Right hindlimb (tissue), 1 donor: ENCODE measurements around the gene ATP2A2.
A peak's percentile ranks its signal among the peaks of the same experiment; 100 is the strongest.

Experiments used
- DNase-seq: peaks from one replicate; pipeline ENCODE4 v3.0.0-alpha.2; 2018

Gene ATP2A2

DNA sequence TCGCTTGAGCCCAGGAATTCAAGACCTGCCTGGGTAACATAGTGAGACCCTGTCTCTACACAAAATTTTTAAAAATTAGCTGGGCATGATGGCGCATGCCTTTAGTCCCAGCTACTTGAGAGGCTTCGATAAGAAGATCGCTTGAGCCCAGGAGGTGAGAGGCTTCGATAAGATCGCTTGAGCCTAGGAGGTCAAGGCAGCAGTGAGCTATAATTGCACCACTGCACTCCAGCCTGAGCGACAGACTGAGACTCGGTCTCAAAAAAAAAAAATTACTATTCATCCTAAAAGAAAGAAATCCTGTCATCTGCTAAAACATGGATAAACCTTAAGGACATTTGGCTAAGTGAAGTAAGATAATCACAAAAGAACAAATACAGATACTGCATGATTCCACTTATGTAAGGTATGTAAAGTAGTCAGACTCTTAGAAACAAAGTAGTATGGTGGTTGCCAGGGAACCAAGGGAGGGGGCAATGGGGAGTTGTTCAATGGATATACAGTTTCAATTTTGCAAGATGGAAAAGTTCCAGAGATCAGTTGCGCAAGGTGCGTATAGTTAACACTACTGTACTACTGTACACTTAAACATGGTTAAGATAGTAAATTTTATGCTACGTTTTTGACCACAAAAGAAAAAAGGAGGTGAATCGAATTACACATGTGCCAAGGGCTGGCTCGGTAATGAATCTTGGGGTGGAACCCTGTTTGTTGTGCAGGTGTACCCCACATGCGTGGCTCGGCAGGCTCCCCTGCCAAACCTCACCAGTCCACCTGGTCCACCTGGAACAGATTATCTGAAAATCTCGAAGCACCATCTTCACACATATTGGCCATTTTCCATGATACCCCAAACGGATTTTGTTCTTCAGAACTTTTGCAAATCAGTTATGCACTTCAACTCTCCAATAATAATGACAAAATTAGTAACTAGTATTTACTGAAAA is 18.3 kb upstream of the ATP2A2 start:
- no peak for DNase-seq

DNA sequence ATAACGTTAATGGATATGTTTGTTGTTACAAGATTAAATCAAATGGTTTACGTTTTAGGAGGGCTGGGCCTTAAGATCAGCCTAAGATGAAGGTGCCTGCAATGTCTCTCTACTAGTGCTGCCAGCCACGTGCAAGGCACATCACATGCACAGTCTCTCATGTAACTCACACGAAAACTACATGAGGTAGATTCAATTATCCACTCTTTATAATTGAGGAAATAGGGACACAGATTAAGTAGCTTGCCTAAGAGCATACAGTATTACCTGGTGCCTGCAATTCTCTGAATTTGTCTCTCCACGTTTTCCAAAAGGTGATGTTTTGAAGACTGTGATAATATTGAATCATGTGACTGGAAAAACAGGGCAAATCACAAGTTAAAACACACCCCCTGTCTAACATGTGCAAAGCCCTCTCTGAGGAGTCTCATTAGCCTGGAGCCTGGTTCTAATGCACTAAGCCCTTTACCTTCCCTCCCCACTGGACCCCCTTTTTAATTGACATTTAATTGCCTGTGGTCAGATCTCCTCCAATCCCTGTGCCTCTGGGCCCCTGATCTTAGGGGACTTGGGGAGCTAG is 14.6 kb upstream of the ATP2A2 start:
- no peak for DNase-seq

DNA sequence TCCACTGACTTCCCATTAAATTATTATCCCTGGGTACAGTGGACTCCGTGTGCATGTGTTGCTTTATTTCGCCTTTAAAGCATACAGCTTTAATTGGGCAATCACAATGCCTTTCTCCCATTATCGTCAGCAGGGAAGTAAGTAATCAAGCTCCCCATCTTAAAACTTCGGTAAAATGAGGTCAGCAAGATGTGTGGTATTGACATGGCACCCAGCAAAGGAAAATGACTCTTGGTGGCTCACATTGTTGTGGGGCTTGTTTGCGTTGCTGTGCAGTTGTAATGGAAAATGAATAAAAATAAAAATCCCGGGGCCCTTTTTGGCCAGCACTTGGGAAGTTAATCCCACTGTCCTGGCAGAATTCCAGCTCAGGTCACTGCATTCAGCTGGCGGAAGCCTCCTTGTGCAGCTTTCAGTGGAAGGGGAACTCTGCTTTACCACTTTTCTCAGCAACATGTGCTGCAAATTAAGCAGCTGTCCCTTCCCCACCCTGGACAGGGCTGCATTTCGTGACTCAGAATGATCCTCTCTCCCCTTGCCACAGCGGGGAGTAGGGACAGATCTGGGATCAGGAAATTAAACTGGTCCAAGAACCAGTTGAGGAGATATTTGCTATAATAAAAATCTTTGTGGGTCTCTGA is 13.9 kb upstream of the ATP2A2 start:
- DNase-seq: peak; percentile 91

DNA sequence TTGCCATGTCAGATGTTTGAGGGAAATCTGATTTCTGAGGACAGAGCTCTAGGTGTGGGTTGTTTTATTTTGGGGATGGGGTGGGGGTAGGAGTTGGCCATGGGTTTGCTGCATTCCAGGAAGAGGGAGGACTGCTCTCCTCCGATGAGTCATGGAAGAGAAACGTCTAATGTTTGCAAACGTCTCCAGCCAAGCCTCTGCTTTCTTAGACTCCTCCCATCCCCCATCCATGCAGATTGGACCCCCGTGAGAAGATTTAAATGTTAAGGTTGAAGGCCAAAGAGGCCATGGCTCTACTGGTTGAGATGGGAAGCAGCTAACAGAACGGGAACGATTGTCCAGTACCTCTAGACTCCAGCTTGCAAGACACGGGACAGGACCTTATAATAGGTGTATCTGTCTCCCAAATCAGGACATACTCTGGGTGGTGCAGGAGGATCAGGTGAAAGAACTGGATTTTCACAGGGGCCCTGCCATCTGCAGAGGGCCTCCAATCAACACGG is 11.4 kb upstream of the ATP2A2 start:
- peak; percentile 55 for DNase-seq

DNA sequence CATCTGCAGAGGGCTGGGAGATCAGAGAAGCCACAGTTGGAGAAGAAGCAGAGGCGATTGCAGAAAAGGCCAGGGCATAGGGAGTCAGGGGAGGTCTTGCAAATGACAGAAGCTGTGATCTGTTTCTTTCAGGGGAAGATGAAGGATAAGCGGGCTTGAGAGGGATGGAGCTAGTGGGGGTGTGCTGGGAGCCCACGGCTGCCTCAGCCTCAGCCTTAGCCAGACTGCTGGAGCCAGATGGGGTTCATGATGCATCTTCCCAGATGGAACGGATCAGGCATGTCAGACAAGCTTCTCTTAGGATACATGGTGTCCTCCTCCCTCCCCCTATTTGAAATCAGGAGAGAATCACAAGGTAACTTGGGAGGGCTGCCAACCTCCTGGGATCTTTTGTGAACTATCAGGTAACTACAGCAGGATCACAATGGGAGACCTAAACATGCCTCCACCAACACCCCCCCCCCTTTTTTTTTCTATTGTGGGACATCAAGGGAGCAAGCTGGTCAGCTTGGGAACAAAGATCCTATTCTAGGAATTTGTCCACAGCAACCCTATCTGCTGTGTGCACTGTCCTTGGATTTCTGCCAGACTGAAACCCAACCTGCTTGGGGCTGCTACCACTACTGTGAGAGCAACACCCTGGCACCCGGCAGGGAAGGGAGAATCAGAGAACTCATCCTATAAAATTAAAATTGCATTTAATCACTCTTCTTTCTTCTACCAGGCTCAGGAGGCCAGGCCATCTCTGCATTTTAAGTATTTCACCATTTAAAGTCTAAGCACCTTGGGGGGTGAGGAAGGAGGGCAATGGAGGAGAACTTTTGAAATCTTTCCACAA is 10.7 kb upstream of the ATP2A2 start:
- peak; percentile 72 for DNase-seq

DNA sequence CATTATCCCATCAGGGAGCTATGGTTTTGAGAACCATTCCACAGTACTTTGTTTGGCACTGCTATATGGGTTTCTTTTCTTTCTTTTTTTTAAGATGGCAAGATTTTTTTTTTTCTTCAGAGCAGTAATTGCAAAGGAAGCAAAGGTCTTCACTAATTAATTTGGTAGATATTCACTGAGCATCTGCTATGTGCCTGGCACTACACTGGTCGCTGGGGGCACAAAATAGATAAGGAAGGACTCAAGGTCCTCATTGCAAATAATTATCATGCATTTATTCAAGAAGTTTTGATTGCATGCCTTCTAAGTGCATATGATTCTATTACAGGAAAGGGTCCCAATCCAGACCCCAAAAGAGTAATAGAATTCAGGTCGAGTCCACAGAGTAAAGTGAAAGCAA is 10.0 kb upstream of the ATP2A2 start:
- no peak for DNase-seq

DNA sequence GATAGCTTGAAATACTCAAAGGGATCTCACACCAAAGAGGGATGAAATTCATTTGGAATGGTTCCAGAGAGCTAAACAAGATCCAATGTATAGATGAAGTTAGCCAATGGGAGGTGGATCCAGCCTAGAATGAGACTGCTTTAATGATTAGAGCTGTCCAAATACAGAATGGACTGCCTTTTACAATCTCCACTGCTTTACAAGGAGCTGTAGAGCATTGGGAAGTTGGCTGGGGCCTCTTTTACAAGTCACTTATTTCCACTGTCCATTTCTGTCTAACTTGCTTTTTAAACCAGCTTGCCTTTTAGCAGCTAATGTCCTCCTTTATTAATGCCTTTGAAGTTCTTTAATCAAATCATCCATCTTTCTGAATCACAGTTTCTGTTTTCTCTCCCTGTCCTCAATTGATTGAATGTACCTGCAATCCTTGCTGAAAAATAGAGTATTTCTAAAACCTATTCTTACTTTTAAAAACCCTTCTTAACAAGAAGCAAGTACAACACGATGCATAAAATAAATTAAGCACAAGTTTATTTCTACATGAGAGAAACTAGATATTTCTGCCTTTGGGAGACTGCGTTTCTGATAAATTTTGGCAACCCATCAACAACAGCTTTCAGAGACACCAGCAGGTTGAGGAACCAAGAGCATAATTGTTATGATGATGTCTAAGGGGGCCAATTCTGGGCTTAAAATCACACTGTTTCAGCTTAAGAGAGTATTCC is 3.4 kb upstream of the ATP2A2 start:
- DNase-seq: no peak

DNA sequence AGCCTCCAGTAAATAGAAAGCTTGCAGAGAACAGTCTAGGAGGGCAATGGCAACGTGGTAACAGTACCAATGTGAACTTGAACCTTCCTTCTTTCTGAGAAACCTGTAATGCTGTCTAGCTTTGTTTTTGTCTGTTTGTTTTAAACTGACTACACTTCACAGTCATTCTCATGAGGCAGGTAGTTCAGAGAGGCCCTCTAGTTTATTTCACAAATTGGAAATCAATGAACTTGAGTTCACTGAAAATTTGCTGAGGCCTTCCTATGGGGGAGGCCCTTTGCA is 2.9 kb upstream of the ATP2A2 start:
- DNase-seq: no peak

DNA sequence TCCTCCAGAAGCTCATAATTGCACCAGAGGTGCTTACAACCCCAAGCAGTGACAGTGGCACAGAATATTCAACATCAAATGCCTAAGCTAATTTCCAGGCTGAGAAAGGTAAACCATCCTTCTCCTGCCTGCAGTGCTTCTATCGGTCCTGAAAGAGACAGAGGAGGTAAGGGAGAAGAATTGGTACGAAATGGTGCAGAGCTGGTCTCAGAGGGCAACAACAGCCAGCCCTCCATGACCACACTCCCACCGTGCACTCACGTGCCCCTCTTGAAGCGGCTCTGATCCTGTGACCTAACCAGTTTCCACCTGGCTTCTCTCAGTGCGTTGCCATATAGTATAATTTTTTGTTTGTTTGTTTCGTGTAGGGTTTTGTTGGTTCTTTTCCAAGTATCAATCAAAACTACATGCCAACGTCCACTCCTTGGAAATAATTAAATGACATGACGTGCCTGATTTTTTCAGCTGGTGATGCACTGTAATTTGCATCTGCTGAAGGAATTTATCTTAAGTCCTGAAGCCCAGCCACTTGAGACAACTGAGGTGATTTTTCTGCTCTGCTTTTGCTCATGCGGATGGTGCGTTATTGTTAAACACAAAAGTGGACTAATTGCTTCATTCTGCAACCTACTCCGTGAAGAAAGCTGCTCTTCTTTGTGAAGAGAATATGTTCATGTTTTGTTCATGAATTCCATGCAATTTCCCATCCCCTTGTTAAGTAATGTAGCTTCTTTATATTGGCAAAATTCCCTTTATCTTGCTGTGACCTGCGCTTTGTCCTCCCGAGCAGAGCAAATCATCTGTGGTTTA is 1.3 kb upstream of the ATP2A2 start:
- DNase-seq: no peak

DNA sequence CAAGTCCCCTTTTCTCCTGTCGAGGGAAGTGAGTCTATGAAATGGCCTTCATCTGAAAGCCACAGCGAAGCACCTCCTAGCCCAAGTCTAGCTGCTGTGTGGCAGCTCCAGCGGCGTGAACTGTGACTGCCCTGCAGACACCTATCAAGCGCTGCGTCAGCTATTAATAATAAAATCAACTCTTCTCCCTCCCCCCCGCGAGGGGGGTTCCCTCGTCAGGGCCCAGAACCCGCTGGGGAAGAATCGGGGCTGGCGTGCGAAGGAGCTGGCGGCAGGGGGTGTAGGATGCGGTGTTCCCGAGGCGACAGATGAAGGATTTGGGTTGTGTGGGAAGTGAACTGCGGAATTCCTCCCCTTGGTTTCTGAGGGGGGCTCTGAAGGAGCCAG is 662 bp upstream of the ATP2A2 start:
- no peak for DNase-seq

DNA sequence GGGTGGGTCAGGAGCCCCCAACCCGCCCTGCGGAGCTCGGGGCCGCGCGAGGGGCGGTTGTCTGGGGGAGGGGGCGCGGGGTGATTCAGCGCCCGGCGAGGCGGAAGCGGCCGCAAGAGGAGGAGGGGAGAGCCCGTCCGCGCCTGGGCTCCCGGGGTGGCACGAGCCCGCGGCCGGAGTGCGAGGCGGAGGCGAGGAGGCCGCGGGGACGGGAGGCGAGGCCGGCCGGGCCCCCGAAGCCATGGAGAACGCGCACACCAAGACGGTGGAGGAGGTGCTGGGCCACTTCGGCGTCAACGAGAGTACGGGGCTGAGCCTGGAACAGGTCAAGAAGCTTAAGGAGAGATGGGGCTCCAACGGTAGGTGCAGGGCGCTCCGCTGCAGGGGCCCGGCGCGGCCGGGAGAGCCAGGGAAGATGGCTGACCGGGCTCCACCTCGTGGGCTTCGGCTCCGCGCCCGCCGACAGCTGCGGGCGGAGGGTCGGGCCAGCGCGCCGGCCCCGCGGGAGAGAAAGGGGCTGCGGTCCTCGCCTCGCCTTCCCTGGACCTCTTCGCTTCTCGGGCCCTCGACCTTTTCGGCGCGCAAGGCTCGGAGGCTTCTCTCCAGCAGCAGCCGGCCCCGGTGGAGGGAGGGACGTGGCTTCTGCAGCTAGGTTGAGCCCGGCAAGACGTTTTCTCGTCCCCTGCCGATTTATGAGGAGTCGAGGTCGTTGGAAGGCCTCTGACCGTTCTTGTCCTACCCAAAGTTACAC is 677 bp downstream of the ATP2A2 start:
- DNase-seq: peak; percentile 82

DNA sequence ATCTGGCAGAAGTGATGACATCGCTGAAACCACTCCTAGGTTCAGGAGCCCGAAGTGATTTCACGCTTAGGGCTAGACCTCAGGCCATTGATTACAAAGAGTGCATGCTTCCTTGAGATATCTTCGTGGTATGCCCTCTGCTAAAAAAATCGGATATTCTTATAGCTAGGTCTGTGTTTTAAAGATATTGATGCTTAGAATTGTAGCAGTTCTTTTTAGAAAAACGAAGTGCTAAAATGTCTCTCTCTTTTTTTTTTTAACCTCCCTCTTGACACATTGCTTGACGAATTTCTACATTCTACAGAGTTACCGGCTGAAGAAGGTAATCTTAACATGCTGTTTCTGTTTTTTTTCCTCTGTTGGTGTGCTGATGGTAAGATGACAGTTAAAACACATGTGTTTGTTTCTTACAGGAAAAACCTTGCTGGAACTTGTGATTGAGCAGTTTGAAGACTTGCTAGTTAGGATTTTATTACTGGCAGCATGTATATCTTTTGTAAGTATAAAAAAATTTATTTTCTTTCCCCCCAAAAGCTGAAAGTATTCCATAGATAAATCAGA is 1.3 kb downstream of the ATP2A2 start:
- no peak for DNase-seq

DNA sequence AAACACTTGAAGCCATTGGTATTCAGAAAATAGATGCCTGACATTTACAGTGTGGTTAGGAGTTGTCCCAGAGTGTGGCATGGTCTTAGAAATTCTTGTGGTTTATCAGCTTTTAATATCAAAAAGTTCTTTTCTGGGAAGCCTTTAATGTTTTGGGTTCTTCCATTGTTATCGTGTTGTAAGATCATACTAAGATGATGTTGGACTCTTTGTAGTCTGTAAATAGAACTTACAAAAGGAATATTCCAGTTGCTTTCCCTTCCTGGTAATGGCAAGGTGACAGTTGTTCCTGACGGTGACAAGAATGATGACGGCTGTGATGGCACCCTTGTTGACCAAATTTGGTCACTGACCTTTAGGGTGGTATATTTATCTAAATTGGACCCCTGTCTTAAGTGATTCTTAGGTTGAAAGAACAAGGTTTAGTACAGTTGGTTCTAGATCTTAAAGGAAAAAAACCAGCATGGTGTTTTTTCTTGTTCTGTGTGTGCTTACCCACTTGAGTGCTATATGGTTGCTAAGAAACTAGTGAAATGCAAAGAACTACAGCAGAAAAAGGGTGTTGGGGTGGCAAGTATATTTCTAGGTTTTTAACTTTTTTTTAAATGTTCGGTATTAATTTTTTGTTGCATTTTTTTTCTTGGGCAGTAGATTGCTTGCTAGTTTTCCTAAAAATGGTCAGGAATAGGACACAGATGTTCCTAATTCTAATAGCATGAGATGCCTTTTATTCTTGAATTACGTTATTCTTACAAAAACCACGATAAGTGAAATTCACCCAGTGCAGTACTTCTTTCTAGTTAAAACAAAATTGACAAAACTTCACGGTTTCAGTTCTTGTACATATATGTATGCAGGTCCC is 2.1 kb downstream of the ATP2A2 start:
- DNase-seq: no peak

DNA sequence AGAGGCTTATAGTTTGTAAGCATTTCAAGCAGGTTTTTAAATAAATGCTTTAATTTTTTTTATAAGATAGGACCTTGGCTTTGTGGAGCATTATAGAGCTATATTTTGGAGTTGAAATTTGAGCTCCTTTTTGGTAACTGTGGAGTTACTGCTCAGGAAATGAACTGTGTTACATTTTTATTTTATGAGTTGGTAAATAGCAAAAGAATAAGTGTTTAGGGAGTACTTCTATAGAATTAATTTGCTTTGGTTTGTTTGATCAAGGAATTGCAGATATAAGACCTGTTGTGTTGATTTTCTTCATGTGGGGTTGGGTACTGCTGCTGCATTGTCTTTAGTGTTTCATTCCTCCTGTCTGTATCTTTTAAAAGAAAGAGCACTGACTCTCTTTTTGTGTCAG is 3.5 kb downstream of the ATP2A2 start:
- no peak for DNase-seq

DNA sequence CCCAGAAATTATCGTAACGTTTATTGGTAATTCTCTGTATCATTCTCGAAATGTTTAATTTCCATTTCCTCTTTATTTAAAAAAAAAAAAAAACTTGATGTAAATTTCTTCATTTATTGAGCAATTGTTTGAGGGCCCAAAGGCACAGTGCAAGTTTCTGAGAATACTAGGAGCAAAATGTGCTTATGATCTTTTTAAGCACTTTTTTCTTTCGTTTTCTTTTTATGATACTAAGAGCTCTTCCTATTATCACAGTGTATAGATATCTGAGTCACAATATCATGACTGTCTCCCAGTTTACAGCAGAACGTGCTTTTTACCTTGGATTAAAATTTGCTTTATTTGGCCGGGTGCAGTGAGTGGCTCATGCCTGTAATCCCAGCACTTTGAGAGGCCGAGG is 5.6 kb downstream of the ATP2A2 start:
- no peak for DNase-seq

DNA sequence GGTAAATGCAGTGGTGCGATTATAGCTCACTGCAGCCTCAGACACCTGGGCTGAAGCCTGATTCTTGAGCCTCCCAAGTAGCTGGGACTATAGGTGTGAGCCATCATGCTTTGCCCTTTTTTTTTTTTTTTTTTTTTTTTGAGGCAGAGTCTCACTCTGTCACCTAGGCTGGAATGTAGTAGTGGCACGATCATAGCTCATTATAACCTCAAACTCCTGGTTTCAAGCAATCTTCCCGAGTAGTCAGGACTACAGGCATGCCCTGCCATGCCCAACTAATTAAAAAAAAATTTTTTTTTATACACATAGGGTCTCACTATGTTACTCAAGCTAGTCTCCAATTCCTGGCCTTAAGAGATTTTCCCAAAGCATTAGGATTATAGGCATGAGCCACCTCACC is 6.9 kb downstream of the ATP2A2 start:
- no peak for DNase-seq

DNA sequence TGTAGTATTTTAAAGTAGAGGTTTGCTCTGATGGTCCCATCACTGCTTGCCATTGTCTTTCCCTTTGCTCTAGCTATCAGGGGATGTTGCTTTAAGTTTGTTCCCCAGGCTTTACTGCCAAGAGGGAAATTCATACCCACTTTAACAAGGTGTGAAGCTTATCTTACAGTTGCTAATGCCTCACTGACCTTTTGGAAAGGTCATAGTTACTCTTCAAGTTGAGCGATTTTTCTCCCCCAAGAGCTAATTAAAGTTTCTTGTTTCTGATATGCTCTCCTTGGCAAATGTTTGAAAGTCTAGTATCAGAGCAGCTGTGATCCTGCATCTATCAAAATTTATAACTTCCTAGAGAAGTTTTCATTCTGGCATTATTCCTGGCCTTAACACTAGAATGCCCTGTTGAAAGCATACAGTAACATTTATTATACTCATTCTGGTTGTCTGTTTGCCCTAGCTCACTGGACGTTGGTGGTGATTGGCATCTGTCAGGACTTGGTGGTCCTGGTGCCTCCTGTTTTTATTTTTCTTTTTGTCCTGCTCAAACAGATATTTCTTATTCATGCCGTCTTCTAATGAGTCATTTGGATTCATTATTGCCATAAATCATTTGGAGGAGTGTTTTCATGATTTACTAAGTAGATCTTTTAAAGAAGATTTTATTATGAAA is 8.1 kb downstream of the ATP2A2 start:
- DNase-seq: no peak

DNA sequence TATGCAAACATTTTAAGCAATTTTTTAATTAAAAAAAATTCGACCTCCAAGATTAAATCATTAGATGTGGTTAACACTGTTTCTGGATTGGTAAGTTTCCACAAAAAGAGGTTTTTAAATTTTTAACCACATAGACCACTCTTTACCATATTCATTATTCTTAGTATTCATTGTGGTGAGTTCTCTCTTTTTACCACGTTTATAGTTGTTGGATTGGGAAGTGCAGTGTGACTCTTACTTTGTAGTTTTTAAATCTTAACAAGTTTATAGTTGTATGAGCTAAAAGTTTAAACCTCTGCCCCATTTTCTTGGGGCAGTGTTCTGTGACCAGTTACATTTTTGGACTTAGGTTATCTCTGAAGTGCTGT is 8.6 kb downstream of the ATP2A2 start:
- DNase-seq: no peak
